Purkinje cell (primary cell): Measurements from ENCODE around the gene ZNF274. TPM values are rescaled to one million over a fixed set of nuclear protein-coding genes. Genes with fewer than 3 reads are reported as not detected.

Source experiments
- polyA plus RNA-seq: library from polyadenylated mRNA; unstranded; fragments of >200 nt; fragmentation: Nextera tagmentation; gene quantifications from 2 replicates; pipeline ENCODE4 v1.2.1, GENCODE V29; 2014

ZNF274 gene
- 4.2 and 9.0 TPM in 2 replicates for polyA plus RNA-seq

DNA sequence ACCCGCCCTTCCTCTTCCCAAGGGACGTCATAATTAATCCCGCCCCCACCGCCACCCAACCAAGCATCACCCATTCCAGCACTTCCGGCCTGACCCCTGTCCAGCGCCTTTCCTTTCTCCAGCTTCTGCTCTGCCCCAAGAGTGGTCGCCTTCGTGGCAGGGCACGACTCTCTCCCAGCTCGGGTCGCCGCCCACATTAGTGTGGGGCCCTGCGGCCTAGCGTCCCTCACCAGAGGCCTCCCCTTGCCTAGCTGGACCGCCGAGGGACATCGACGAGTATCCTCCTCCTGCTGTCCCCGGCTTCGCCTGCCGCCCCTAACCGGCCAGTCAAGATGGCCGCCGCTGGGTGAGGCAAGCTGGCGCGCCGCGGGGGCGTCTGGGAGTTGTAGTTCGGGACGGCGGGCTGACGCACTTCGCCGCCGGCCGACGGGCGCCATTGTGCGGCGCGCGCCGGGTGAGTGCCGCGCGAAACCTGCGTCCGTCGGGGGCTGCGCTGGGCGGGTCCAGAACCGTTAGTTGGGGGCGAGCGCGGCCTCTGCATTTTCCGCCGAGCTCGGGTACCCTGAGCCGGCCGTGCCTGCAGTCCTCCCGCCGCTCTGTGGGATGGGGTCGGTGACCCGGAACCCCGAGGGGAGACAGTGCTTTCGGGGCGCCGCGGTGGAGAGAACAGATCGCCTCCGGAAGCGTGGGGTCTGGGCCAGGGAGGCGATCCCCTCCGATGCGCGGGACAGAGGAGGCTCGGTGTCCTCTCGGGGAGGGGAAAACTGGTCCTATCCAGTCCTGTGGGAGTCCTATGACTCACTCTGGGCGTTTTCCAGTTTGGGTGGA, at the start of gene ZNF274:
Gene ZNF274 (plus strand): TSS at position 73 of the 828 bp plus-strand sequence. CDS start 905 bp downstream, outside the sequence.

DNA sequence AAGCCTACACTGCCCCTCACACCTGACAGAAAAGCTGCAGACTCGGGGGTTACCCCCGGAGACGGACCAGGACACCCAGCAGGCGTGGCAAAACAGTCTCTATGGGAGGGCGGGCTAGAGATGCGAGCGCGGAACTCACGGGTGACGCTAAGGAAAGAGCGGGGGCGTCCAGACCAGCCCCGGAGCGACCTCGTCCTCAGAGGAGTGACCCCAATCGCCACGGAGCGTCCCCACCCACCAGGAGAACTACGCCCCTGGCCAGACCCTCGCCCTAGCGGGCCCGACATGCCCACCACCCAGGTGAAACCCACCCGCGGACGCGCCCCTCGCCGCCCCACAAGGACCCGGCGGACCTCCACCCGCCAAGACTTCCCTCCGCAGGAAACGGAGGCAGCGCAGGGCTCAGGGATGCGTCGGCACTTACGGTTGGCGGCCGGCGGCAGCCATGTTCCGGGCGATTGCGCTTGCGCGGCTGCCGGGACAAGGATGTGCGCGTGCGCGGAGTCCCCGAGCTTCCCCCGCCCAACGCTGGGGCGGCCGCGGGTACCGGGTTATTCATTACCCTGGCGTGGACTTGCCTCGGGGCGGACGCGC, 32.4 kb upstream of the ZNF274 start, which contains the start of gene ZNF329:
Gene ZNF329 (minus strand): TSS at position 462 of the 594 bp plus-strand sequence. CDS start 21,286 bp downstream, outside the sequence.

DNA sequence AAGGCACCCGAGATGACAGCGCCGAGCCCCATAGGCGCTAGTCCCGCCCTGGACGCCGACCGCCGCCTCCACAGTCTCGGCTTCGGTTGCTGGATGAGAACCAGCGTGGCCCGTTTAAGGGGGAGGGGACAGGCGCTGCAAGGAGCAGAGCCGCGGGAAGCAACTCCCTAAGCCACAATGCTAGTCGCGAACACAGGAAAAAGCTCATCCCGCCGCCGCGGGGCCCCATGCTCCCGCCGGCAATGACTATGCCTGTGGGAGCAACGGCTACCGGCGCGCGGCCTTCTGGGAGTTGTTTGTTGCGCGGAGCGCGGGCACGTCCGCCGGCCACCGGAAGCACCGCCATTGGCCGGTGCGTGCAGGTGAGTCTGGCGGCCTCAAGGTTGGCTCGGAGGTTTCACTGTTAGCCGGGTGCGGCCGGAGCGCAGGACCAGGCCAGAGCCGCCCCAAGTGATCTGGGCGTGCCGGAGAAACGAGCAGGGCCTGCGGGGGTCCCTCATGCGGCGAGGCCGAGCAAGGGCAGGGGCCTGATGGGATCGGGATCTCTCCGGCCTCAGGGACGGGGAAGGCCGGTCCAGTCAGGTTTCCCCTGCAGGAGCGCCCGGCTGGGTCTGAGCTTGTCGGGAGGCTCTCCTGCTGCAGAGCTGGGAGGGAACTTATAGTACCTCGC, 45.9 kb downstream of the ZNF274 start, which contains the start of gene ZNF544:
Gene ZNF544 (plus strand): TSS at position 330 of the 670 bp plus-strand sequence. CDS start 15,110 bp downstream, outside the sequence.

Other genes with a start within 250 kb of the ZNF274 start
- gene ZNF418, start 247.7 kb upstream of the ZNF274 start, polyA plus RNA-seq: 1.4 and 3.7 TPM in 2 replicates
- gene ZNF256, start 235.4 kb upstream of the ZNF274 start, polyA plus RNA-seq: 1.2 and 3.0 TPM in 2 replicates
- 0.45 TPM in 1 of 2 replicates, not detected in the other for gene C19orf18, start 208.5 kb upstream of the ZNF274 start, polyA plus RNA-seq
- 5.3 and 13.3 TPM in 2 replicates for gene ZNF606, start 180.2 kb upstream of the ZNF274 start, polyA plus RNA-seq
- 0.52 TPM in 1 of 2 replicates, not detected in the other for gene ZSCAN1, start 149.0 kb upstream of the ZNF274 start, polyA plus RNA-seq
- 5.3 and 5.6 TPM in 2 replicates for gene ZNF135, start 123.8 kb upstream of the ZNF274 start, polyA plus RNA-seq
- 24.8 and 26.1 TPM in 2 replicates for gene ZSCAN18, start 84.8 kb upstream of the ZNF274 start, polyA plus RNA-seq
- gene ZNF329, start 32.3 kb upstream of the ZNF274 start, polyA plus RNA-seq: 2.5 and 2.9 TPM in 2 replicates
- gene ZNF544, start 45.9 kb downstream of the ZNF274 start, polyA plus RNA-seq: 18.3 and 31.5 TPM in 2 replicates
- 0.55 and 1.3 TPM in 2 replicates for gene ZNF8, start 95.9 kb downstream of the ZNF274 start, polyA plus RNA-seq
- gene ERVK3-1, start 122.3 kb downstream of the ZNF274 start, polyA plus RNA-seq: 113 and 115 TPM in 2 replicates
- 0.51 TPM in 1 of 2 replicates, not detected in the other for gene ZSCAN22, start 143.9 kb downstream of the ZNF274 start, polyA plus RNA-seq
- 0.66 TPM in 1 of 2 replicates, not detected in the other for gene A1BG, start 170.4 kb downstream of the ZNF274 start, polyA plus RNA-seq
- gene ZNF497, start 179.7 kb downstream of the ZNF274 start, polyA plus RNA-seq: 0.09 and 0.14 TPM in 2 replicates
- gene ZNF837, start 198.0 kb downstream of the ZNF274 start, polyA plus RNA-seq: not detected in 2 replicates
- gene RPS5, start 204.2 kb downstream of the ZNF274 start, polyA plus RNA-seq: 419 and 449 TPM in 2 replicates
- gene RNF225, start 212.6 kb downstream of the ZNF274 start, polyA plus RNA-seq: not detected in 2 replicates
- gene ZNF584, start 225.6 kb downstream of the ZNF274 start, polyA plus RNA-seq: 3.9 and 8.9 TPM in 2 replicates